ENCODE measurements around the gene KCNIP3.

The KCNIP3 gene

GRCh38 chr2:95297639-95298395 lies 670 bp downstream of the KCNIP3 start:
- DNase-seq: no peak

- no peak for DNase-seq
Measured at GRCh38 chr2:95298486-95299111, 1.5 kb downstream of the KCNIP3 start.

- no peak for DNase-seq
Measured at GRCh38 chr2:95299961-95300360, 2.8 kb downstream of the KCNIP3 start.

GRCh38 chr2:95300450-95300849 lies 3.3 kb downstream of the KCNIP3 start:
- DNase-seq: peak in 1 of 2 experiments; percentile 45

- DNase-seq: no peak
Measured at GRCh38 chr2:95301186-95301585, 4.0 kb downstream of the KCNIP3 start.

GRCh38 chr2:95301876-95302641 lies 4.9 kb downstream of the KCNIP3 start:
- no peak for DNase-seq

- DNase-seq: no peak
Measured at GRCh38 chr2:95303191-95303919, 6.2 kb downstream of the KCNIP3 start.

GRCh38 chr2:95305380-95306061 lies 8.4 kb downstream of the KCNIP3 start:
- no peak for DNase-seq

- no peak for DNase-seq
Measured at GRCh38 chr2:95306336-95306895, 9.3 kb downstream of the KCNIP3 start.

GRCh38 chr2:95307036-95307435 lies 9.9 kb downstream of the KCNIP3 start:
- DNase-seq: no peak

GRCh38 chr2:95307878-95308277 lies 10.7 kb downstream of the KCNIP3 start:
- DNase-seq: no peak

GRCh38 chr2:95308426-95308990 lies 11.4 kb downstream of the KCNIP3 start:
- no peak for DNase-seq

- DNase-seq: no peak
Measured at GRCh38 chr2:95309599-95309998, 12.5 kb downstream of the KCNIP3 start.

- DNase-seq: no peak
Measured at GRCh38 chr2:95310216-95310615, 13.1 kb downstream of the KCNIP3 start.

- DNase-seq: no peak
Measured at GRCh38 chr2:95310651-95311050, 13.5 kb downstream of the KCNIP3 start.

GRCh38 chr2:95311815-95312542 lies 14.8 kb downstream of the KCNIP3 start:
- no peak for DNase-seq

- DNase-seq: no peak
Measured at GRCh38 chr2:95312543-95313201, 15.5 kb downstream of the KCNIP3 start.

GRCh38 chr2:95313296-95314131 lies 16.4 kb downstream of the KCNIP3 start:
- no peak for DNase-seq

- no peak for DNase-seq
Measured at GRCh38 chr2:95314598-95314963, 17.4 kb downstream of the KCNIP3 start.
